HG03460 (cell line): ENCODE data around the gene CNIH3.

Source experiments
- ATAC-seq: cut with Tn5 transposase; IDR thresholded peaks from one replicate; pipeline ENCODE4 v1.9.1; 2021; ENCODE audit not compliant: unreplicated experiment

The CNIH3 gene

GRCh38 chr1:224613486-224613885, 2.6 kb upstream of the CNIH3 start:
- no peak for ATAC-seq

GRCh38 chr1:224616756-224617409, 766 bp downstream of the CNIH3 start:
- ATAC-seq: no peak

- no peak for ATAC-seq
These were observed 1.6 kb downstream of the CNIH3 start for GRCh38 chr1:224617410-224618355.

- no peak for ATAC-seq
These were observed 3.1 kb downstream of the CNIH3 start for GRCh38 chr1:224619209-224619608.

DNA sequence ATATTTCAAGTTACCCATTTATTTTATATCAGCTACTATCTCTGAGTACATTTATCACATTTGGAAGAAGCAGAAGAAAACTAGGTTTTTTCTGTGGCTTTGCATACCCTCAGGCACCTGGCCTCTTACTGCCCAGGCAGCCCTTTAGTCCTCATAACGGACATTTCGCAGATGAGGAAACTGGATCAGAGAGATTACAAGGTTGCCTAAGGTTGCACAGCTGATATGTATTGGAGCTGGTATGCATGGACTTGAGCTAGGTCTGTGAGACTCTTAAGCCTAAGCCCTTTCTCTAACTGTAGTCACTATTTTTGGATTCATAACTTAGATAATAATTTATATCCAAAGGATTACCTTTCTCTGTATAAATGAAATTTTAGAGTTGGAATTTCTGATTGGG, 4.0 kb downstream of the CNIH3 start:
- ATAC-seq: no peak

DNA sequence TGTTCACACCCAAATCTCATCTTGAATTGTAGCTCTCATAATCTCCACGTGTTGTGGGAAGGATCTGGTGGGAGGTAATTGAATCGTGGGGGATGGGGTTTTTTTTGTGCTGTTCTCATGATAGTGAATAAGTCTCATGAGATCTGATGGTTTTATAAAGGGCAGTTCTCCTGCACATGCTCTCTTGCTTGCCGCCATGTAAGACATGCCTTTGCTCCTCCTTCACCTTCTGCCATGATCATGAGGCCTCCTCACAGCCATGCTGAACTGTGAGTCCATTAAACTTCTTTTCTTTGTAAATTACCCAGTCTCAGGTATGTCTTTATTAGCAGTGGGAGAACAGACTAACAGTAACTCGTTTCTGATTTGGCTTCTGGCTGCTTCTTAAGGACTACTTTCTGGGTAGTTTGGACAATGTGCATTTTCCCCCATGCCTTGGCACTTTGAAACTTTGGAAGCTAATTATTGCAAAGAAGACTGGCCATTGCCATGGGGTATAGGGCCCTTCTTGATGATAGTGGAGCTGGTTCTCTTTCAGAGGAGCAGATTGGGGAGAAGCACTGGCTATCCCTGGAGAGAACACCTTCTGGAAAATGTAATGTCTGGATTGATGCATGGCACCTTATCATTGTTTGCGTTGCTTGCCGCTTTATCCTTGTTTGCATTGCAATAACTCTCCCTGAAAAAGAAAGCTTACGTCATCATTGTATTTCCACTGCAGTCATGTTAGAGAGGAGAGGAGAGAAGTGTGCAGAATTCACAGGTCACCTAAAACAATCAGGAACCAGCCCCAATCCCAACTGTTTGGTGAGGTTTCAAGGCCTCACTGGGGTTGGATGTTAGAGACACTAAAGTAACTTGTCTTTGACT, 5.9 kb downstream of the CNIH3 start:
- ATAC-seq: no peak

- ATAC-seq: no peak
These were observed 6.7 kb downstream of the CNIH3 start for GRCh38 chr1:224622831-224623230.

GRCh38 chr1:224623310-224623714, 7.2 kb downstream of the CNIH3 start:
- ATAC-seq: no peak

GRCh38 chr1:224623743-224624333, 7.7 kb downstream of the CNIH3 start:
- peak; percentile 97 for ATAC-seq

DNA sequence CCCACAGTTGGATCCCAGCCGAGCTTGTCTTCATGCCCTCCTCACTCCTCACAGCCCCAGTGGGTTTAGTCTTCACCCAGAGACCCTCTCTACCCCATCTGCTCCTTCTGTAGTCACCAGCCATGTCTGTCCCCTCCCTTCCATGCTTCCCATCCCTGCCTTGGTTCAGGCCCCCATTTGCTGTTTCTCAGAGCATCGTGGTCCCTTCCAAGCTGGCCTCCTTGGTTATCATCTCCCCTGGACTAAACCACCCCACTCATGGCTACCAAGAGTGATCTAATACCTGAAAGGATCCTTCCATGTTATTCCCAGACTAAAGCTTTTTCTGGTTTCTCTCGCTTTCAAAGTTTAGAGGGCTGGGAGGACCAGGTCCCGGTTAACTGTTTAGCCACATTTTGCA, 8.3 kb downstream of the CNIH3 start:
- ATAC-seq: no peak

GRCh38 chr1:224626042-224626441, 9.9 kb downstream of the CNIH3 start:
- ATAC-seq: no peak

- no peak for ATAC-seq
These were observed 13.8 kb downstream of the CNIH3 start for GRCh38 chr1:224629965-224630364.

DNA sequence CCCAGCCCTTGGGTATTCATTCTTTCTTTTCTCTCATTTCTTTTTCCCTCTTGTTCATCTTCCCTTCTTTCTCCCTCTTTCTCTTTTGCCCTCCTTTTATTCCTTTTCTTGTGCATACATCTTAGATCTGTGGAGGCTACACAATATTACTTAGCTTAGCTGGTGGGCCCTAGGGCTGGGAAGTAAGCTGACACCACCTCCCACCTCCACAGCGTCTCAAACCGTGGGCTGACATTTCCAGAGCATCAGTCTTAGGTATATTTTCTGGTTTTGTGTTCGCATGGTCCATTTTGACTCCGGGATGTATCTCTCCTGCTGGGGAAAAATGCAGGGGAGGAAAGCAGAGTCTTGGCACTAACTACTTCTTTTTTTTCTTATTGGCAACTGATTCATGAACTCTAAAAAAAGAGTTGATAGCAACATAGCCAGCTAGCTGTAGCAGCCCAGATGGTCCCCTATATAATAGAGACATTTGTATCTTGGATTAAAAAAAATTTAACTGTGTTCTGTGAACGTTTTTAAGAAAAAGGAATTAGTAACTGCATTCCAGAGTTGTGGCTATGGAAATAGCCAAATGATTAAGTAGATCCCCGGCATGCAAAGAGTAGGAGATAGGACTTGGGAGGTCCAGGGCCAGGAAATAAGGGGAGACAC, 15.5 kb downstream of the CNIH3 start:
- ATAC-seq: no peak

GRCh38 chr1:224632381-224632871, 16.3 kb downstream of the CNIH3 start:
- no peak for ATAC-seq

DNA sequence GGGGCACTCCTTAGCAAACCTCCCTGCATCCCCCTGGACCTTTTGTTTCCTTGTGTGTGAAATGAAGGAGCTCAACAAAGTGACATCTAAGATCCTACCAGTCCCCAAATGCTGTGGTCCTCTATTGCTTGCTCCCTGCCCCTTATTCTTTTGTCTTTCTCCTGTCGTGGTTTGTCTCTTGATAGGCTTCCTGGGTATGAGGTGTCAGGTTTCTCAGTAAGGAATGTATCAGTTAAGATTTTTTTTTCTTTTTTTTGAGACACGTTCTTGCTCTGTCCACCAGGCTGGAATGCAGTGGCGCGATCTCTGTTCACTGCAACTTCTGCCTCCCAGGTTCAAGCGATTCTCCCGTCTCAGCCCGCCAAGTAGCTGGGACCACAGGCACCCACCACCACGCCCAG, 16.8 kb downstream of the CNIH3 start:
- ATAC-seq: no peak

GRCh38 chr1:224635356-224635755, 19.2 kb downstream of the CNIH3 start:
- no peak for ATAC-seq

- ATAC-seq: no peak
These were observed 21.4 kb downstream of the CNIH3 start for GRCh38 chr1:224637515-224637914.

GRCh38 chr1:224637936-224638335, 21.8 kb downstream of the CNIH3 start:
- ATAC-seq: no peak

DNA sequence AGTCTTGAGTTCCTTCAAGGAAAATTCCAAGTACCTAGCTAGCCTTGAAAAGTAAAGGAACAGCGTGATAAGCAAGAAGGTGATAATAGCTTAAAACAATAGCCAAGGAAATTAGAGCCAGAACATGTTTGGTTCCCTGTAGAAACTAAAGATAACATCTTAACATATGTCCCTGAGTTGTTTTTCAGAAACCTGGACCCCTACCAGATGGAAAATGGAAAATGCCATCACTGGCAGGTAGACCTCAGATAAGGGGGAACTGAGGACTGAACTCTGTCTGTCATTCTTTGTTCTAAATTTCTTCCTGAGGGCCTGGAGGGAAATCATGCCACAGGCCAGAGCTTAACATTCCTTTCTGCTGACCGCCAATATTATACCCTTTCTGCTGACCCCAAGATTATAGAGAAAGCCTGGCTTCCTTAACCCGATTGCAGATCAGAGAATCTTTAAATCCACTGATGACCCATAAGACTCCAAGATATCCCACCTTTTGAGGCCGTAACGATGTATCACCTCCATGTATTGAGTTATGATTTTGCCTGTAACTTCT, 23.4 kb downstream of the CNIH3 start:
- no peak for ATAC-seq

DNA sequence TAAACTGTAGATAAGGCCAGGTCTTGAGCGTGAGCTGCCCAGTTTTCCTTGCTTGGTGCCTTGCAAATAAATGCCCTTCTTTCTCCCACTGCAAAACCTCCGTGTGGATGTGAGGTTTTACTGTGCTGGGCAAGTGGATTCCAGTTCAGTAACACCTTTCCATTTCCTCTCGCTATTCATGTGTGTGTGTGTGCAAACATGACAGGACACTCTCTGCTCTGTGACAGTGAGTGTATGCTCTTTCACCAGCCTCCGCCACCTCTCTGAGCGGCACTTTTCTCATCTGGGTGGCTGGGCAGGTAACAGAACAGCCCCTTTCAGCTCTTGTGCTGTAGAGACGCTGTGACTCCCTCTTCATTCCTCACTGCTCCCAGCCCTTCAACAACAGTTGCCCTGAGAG, 23.9 kb downstream of the CNIH3 start:
- no peak for ATAC-seq
